ENCODE measurements around the gene MANSC1. TPM values are rescaled to one million over a fixed set of nuclear protein-coding genes. Genes with fewer than 3 reads are reported as not detected.

MANSC1 gene
- total and polyA plus RNA-seq, 2 of the 13 experiments (the other 11 are each of a cell fraction or from before 2014, with no cell fraction given) = 1.9 to 4.2 TPM

GRCh38 chr12:12282202-12282601 is 67.8 kb downstream of the MANSC1 start:
- DNase-seq (ENCODE audit: low spot score) = no peak
- Histone ChIP-seq H3K36me3 (replicated peaks in 1 of 2; ENCODE audit: control insufficient read depth in 1 of 2, insufficient read depth in 2 of 2, low read length in 2 of 2) (no peaks in the 10 kb centered on the region), H3K27me3 (ENCODE audit: control insufficient read depth in 1 of 2, insufficient read depth in 2 of 2, low read length in 2 of 2) (no peaks in the 10 kb centered on the region), H3K79me2 (ENCODE audit: insufficient read depth, low read length) (no peaks in the 10 kb centered on the region), H2AFZ (ENCODE audit: low read length) (no peak overlapping the region), H3K9ac (ENCODE audit: insufficient read depth, low read depth, low read length) (no peak overlapping the region), H3K9me3 (ENCODE audit: low read length) (no peaks in the 10 kb centered on the region), H3K4me1 (ENCODE audit: insufficient read depth, low read length) (peaks cover 13% of the 10 kb centered on the region), H3K4me3 (replicated peaks in 1 of 3; ENCODE audit: insufficient read depth in 1 of 3, low read depth in 2 of 3, low read length in 3 of 3) (no peak overlapping the region), H3K27ac (ENCODE audit: extremely low read length, insufficient read depth, low read length) (no peak overlapping the region), H4K20me1 (ENCODE audit: insufficient read depth, low read length) (no peaks in the 10 kb centered on the region), H3K4me2 (ENCODE audit: low read depth, low read length) (no peak overlapping the region)
- in situ Hi-C loops (cut with HindIII; ENCODE audit: extremely low pct_ligation_motif_present, low pct_unique_long_range_greater_than_20kb) (no loop called here), intact Hi-C loops (cut with micrococcal nuclease; ENCODE audit: unreplicated experiment) (no loop called here)
- 32% methylated on average over 3 of the region's 3 CpGs for WGBS (ENCODE audit: low lambda C conversion rate)
- TF ChIP-seq REST (IDR thresholded peaks at IDR 0.05; ENCODE audit: borderline replicate concordance in 1 of 2, low read depth in 1 of 2, low read length in 2 of 2) (no peak), ZMYM3 (CRISPR knock-in tag; IDR thresholded peaks at IDR 0.05) (no peak), ZSCAN5A (CRISPR knock-in tag; IDR thresholded peaks at IDR 0.05; ENCODE audit: borderline replicate concordance) (no peak), RBAK (CRISPR knock-in tag; IDR thresholded peaks at IDR 0.05) (no peak), ZSCAN21 (CRISPR knock-in tag; IDR thresholded peaks at IDR 0.05; ENCODE audit: borderline replicate concordance) (no peak), SRSF1 (optimal IDR thresholded peaks at IDR 0.05; ENCODE audit: low read depth, low read length) (no peak), ZNF737 (CRISPR knock-in tag; IDR thresholded peaks at IDR 0.05; ENCODE audit: borderline replicate concordance) (no peak), MXI1 (IDR thresholded peaks at IDR 0.05; ENCODE audit: borderline replicate concordance, low read depth, low read length) (no peak), ZNF83 (CRISPR knock-in tag; IDR thresholded peaks at IDR 0.05; ENCODE audit: borderline replicate concordance) (no peak), GLMP (CRISPR knock-in tag; IDR thresholded peaks at IDR 0.05; ENCODE audit: borderline replicate concordance) (no peak), ZSCAN31 (CRISPR knock-in tag; IDR thresholded peaks at IDR 0.05; ENCODE audit: low read depth) (no peak), ZNF230 (CRISPR knock-in tag; IDR thresholded peaks at IDR 0.05) (no peak), MEF2D (CRISPR knock-in tag; IDR thresholded peaks at IDR 0.05) (no peak), DRAP1 (CRISPR knock-in tag; IDR thresholded peaks at IDR 0.05) (no peak)
- BruUV-seq (replicated peaks) = no TSS peak
- no peak for ATAC-seq
- FAIRE-seq = no peak
- POLR2A ChIA-PET = no interaction called here
- CTCF ChIA-PET (ENCODE audit: low intra/inter-chr PET ratio, low total read pairs) = no interaction called here

All from HepG2 (cell line).